Measurements from ENCODE around the gene CRMP1. TPM values are rescaled to one million over a fixed set of nuclear protein-coding genes. Genes with fewer than 3 reads are reported as not detected.

CRMP1 gene
- total RNA-seq, 4 donors from 2014 or later = 0.21 to 0.59 (median 0.30) TPM; not detected in 1

DNA sequence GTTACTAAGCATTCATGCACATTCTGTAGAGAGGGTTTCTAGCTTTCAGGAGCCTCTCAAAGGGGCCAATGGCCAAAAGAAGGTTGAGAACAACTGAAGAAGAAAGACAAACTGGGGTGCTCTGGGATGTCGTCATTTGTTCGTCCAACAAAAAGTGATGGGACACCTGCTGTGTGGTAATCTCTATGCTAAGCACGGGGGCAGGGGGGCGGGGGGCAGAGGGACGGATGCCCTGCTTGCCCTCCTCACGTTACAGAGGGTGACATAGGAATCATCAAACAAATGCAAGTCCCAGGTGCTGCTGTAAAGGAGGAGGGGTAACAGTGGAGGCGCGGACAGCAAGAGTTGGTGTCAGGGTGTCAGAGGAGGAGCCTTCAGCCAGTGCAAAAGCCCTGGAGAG, 12.8 kb upstream of the CRMP1 start:
- TF ChIP-seq POLR2A (IDR thresholded peaks at IDR 0.05) (no peak), EP300 (IDR thresholded peaks at IDR 0.05) (no peak)
- TF ChIP-seq, protein P1, sequence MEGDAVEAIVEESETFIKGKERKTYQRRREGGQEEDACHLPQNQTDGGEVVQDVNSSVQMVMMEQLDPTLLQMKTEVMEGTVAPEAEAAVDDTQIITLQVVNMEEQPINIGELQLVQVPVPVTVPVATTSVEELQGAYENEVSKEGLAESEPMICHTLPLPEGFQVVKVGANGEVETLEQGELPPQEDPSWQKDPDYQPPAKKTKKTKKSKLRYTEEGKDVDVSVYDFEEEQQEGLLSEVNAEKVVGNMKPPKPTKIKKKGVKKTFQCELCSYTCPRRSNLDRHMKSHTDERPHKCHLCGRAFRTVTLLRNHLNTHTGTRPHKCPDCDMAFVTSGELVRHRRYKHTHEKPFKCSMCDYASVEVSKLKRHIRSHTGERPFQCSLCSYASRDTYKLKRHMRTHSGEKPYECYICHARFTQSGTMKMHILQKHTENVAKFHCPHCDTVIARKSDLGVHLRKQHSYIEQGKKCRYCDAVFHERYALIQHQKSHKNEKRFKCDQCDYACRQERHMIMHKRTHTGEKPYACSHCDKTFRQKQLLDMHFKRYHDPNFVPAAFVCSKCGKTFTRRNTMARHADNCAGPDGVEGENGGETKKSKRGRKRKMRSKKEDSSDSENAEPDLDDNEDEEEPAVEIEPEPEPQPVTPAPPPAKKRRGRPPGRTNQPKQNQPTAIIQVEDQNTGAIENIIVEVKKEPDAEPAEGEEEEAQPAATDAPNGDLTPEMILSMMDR (IDR thresholded peaks at IDR 0.05) = no peak
- H3K9me3 ChIP-seq = peaks cover 0 to 45% (median 0%) of the 10 kb centered on the region in 4 donors
- H3K4me3 ChIP-seq = no peak overlapping the region
- H3K27me3 ChIP-seq = peaks cover 0 to 5% of the 10 kb centered on the region in 2 donors
- 6 to 11% methylated on average over 8 of the region's 8 CpGs for WGBS, 2 donors
- no peak overlapping the region for H3K27ac ChIP-seq
- no peaks in the 10 kb centered on the region for H3K4me1 ChIP-seq
- no peaks in the 10 kb centered on the region for H3K36me3 ChIP-seq
- no peak for DNase-seq (ENCODE audit: low spot score in 2 of 2)

DNA sequence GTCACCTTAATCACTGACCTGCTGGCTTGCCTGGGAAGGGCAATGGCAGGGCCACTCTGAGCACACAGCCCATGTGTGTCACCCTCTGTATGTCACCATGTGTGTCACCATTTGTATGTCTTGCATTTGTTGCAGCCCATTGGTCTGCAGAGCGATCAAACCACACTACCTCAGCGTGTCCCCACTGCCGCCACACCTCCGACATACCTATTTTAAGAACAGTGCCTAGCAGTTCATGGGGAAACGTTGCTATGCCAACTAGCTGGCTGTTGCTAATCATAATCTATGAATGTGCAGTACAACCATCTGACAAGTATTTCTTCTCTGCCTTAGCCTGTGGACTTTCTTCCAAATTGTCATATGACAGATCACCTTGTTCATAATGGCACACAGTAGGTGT, 8.0 kb upstream of the CRMP1 start:
- 90 to 91% methylated on average over 5 of the region's 5 CpGs for WGBS, 2 donors
- H3K27me3 ChIP-seq = peaks cover 0 to 15% of the 10 kb centered on the region in 2 donors
- peaks cover 0 to 21% (median 0%) of the 10 kb centered on the region in 4 donors for H3K9me3 ChIP-seq
- TF ChIP-seq, protein P1 (IDR thresholded peaks at IDR 0.05) = no peak
- no peak for TF ChIP-seq POLR2A (IDR thresholded peaks at IDR 0.05)
- no peak for TF ChIP-seq EP300 (IDR thresholded peaks at IDR 0.05)
- no peaks in the 10 kb centered on the region for H3K36me3 ChIP-seq
- DNase-seq (ENCODE audit: low spot score in 2 of 2) = no peak
- H3K27ac ChIP-seq = no peak overlapping the region
- H3K4me1 ChIP-seq = no peaks in the 10 kb centered on the region
- no peak overlapping the region for H3K4me3 ChIP-seq

DNA sequence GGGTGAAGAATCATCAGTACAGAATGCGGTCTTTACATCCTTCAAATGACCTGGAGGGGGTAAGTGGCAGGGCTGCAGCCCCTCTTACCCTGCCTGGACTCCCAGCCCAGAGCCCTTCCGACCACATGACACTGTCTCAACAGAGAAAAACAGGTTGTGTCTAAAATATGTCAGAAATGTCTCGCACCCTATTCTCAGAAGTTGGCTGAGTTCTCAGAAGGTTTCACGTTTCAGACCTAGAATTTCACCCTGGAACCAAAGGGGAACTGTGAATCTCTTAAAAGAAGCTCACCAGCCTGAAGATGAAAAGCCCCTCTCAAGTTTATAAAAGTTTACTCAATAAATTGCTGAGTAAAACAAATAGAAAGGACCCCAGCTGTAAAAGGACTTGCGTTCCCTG, 7.0 kb upstream of the CRMP1 start:
- Histone ChIP-seq H3K4me3 (no peak overlapping the region), H3K27ac (no peak overlapping the region), H3K9me3 (peaks cover 0 to 21% (median 0%) of the 10 kb centered on the region in 4 donors), H3K36me3 (no peaks in the 10 kb centered on the region), H3K27me3 (peaks cover 0 to 25% of the 10 kb centered on the region in 2 donors), H3K4me1 (no peaks in the 10 kb centered on the region)
- no peak for DNase-seq (ENCODE audit: low spot score in 2 of 2)
- 57 to 61% methylated on average over 5 of the region's 5 CpGs for WGBS, 2 donors
- TF ChIP-seq, protein P1 (IDR thresholded peaks at IDR 0.05) = no peak
- TF ChIP-seq POLR2A (IDR thresholded peaks at IDR 0.05) = no peak

DNA sequence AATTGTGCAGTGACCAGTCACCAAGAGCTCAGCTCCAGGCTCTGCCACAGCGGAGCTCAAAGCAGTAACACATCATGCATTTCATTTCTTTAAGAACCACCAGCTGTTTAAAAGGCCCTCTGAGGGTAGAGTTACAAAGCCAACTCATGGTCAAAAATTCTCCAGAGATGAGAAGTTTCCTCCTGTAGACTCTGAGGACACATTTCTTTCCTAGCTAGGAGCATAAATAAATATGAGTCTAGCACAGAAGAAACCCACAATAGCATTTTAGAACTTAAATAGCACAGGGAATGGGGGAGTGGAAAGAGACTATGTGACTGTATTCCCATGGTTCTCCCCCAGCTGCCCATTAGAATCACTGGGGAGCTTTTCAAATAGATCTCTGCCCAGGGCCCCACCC, 6.5 kb upstream of the CRMP1 start:
- H3K36me3 ChIP-seq = no peaks in the 10 kb centered on the region
- TF ChIP-seq POLR2A (IDR thresholded peaks at IDR 0.05) = no peak
- TF ChIP-seq EP300 (IDR thresholded peaks at IDR 0.05) = no peak
- TF ChIP-seq, protein P1 (IDR thresholded peaks at IDR 0.05) = no peak
- H3K9me3 ChIP-seq = peaks cover 0 to 21% (median 0%) of the 10 kb centered on the region in 4 donors
- H3K27ac ChIP-seq = no peak overlapping the region
- WGBS, 2 donors = 83 to 87% methylated on average over 1 of the region's 1 CpG
- H3K4me1 ChIP-seq = no peaks in the 10 kb centered on the region
- no peak overlapping the region for H3K4me3 ChIP-seq
- H3K27me3 ChIP-seq = peaks cover 0 to 30% of the 10 kb centered on the region in 2 donors
- no peak for DNase-seq (ENCODE audit: low spot score in 2 of 2)

DNA sequence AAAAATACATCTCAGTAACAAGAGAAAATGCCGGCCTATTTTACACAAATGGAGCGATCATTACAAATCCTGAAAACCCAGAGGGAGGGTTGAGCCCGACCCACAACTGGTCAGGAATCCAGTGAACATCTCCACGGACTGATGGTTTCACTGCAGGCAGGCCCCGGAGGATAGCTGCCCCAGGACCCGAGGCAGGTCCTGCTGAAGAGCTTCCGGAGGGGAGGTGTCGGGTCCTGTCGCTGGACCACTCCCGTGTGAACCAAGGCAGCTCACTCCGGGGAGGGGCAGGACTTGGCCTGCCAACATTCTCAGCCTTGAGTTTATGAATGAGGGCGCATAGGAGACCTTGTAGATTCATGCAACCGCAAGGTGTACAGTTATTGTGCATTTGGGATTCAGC, 4.8 kb upstream of the CRMP1 start:
- peaks cover 0 to 42% of the 10 kb centered on the region in 2 donors for H3K27me3 ChIP-seq
- H3K4me3 ChIP-seq = no peak overlapping the region
- TF ChIP-seq EP300 (IDR thresholded peaks at IDR 0.05) (no peak), POLR2A (IDR thresholded peaks at IDR 0.05) (no peak)
- TF ChIP-seq, protein P1 (IDR thresholded peaks at IDR 0.05) = no peak
- peaks cover 0 to 3% (median 0%) of the 10 kb centered on the region in 4 donors for H3K4me1 ChIP-seq
- WGBS, 2 donors = 73 to 82% methylated on average over 11 to 13 of the region's 13 CpGs
- H3K27ac ChIP-seq = no peak overlapping the region
- H3K36me3 ChIP-seq = no peaks in the 10 kb centered on the region
- H3K9me3 ChIP-seq = peaks cover 0 to 11% (median 0%) of the 10 kb centered on the region in 4 donors
- no peak for DNase-seq (ENCODE audit: low spot score in 2 of 2)
